GM18526 (cell line): ENCODE measurements around the gene RAB1A.

ENCODE experiments used
- POLR2A ChIP-seq: IDR thresholded peaks from 3 replicates; pipeline ENCODE4 v1.6.1; 2011; ENCODE audit not compliant: insufficient read length; ENCODE audit errors: extremely low read depth

The RAB1A gene

DNA sequence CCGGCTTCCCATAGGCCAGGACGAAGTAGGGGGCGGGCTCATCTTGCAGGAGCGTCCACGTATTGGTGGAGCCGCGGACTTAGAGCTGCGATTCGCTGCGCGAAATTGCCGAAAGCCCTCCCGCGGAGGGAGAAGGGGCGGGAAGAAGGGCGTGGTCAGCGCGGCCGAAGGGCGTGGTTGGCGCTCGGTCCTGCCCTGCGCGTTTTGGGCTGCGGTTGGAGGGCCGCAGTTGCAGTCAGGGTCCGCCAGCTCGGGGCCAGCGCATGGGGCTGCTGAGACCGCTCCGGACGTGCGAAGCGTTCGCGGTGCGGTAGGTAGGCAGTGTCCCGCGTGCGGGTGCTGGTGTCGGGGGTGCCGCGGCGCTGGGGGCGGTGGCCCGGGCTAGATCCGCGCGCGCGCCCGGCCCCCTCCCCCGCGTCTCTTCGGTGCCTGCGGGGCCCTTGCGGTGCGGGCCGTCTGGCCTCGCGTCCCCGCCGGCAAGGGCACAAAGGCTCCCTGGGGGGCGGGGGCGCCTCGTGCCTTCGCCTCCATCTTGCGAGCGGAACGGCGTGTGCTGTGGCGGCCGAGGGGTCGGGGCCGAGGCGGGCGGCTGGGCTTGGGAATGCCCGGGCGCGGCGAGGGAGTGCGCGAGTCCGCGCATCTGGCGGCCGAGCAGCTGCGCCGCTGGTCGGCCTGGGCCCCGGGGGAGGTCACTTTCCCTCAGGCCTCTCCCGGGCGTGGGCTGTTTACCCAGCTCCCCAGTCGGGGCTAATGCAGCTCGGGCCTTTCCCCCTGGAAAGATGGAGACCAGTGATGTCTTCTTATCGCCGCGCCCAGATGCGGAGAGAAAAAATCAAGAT is 73.5 kb downstream of the RAB1A start, which contains the start of gene CEP68:
CEP68 (plus strand) TSS at position 202 of the 839 bp plus-strand sequence. CDS start 13,029 bp downstream, outside the sequence.
- peak; percentile 61 for TF ChIP-seq POLR2A

DNA sequence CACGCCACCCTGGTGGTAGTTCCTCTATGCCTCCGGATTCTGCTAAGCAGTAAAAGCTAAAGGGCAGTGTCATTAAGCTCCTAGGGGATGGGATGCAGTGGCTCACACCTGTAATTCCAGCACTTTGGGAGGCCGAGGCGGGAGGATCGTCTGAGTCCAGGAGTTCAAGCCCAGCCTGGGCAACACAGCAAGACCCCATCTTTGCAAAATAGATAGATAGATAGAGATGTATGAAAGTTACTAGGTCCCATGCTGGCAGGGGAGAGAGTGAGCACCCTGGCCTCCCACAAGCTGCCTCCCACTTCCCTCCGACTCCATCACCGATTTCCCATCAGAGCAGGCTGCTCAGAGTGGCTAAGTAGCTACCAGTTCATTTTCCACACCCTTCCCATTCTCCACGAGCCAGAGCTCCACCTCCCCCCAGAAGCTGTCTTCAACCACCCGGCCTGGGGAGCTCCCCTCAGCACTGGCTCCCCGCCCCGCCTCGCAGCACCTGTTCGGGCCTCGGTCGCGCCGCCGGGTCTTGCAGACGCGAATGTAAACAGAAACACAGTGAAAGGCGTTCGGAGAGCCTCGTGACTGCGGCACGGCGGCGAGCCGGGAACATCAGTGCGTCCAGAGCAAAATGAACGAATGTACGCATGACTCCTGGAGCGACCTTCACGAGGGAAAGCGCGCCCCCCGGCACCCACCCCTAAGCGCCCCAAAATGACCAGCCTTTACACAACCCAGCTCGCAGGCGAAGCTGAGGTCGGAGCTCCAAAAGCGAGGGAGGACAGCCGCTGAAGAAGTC is 74.3 kb downstream of the RAB1A start:
- no peak for TF ChIP-seq POLR2A

DNA sequence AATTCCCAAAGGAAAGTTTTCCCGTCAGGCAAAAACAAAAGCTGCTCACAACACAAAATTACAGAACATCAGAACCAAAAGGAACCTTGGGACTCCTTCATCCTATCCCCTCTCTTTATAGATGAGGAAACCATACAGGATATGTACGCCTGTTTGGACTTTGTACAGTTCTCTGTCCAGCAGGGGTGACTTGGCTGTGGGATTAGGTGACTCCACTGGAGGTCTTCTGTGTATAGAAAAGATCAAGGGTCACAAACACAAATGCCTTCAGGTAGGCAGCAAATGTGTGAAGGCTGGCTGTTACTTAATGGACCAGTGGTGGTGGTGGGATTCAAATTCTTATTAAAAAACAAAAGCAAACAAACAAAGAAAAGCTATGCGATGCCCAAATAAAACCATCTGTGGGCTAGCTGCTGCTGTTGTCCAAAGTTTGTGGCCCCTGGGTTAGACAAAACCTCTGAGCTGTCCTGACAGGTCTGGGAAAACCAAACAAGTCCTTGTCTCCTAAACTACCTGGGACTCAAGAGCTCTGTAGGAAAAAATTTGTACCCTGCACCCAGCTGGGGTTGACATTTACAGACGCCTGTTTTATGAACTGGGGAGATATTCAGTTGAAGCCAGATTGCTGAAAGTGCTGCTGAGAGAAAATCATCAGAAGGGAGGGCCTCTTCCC is 75.0 kb downstream of the RAB1A start:
- TF ChIP-seq POLR2A, result no peak

GRCh38 chr2:65053199-65053598 is 76.7 kb downstream of the RAB1A start:
- no peak for TF ChIP-seq POLR2A

GRCh38 chr2:65050931-65051330 is 79.0 kb downstream of the RAB1A start:
- TF ChIP-seq POLR2A, result no peak

- TF ChIP-seq POLR2A, result no peak
Measured at GRCh38 chr2:65049010-65049639, 80.8 kb downstream of the RAB1A start.

DNA sequence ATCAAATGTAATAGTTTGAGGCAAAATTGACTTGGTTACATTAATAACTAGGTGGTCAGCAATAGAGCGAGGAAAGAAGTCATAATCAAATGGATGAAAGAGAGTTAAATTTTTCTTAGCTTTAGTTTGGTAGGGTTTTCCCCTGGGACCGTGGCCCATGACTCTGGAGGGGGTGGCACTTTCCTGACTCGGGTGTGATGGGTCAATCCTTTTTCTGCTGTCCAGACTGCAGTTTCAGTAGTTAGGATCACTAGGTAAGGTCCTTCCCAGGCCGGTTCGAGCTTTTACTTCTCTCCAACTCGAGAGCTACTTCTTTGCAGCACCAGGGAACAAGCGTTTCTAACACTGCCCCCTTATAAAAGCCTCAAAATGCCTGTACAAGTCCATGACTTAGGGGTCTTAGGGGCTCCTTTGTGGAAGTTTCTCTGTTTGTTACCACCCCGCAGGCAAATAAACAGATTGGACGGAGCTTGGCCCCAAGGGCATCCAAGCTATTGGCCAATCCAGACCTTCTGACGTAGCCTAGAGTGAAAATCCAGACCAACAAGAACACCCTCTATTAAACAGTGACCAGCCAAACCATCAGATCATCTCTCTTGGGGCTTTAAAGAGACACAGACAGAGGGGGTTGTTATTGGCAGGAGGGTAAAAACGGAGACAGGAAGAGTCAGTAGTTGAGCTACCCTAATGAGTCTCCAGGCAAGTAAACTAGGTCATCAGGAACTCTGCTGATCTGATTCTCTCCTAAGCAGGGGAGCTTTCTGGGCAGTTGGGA is 83.1 kb downstream of the RAB1A start:
- no peak for TF ChIP-seq POLR2A

- TF ChIP-seq POLR2A, result no peak
Measured at GRCh38 chr2:65045651-65046050, 84.3 kb downstream of the RAB1A start.

DNA sequence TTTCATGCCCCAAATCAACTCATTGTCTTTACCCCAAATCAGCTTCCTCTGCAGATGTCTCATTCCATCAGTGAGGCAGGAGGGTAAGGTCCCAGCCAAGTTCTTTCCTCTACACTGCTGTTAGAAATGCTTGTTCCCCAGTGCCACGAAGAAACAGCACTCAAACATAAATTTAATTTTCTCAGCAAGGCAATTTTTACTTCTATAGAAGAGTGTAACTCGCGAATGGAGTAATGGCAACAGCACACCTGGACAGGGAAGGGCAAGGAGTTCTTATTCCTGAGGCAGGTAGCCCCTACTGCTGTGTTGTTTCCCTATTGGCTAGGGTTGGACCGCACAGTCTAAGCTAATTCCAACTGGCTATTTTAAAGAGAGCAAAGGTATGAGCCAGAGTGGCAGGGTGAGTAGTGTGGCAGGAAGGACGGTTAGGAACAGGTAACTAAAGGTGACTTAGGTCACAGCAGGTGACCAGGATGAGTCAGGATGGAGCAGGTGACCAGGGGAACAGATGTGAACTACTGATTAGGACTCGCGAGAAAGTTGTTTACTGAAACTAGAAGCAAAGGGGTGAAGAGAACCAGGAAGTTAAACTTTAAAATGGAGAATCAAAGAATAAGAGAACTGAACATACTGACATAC is 85.7 kb downstream of the RAB1A start:
- TF ChIP-seq POLR2A, result no peak

GRCh38 chr2:65043001-65043400 is 86.9 kb downstream of the RAB1A start:
- no peak for TF ChIP-seq POLR2A

- no peak for TF ChIP-seq POLR2A
Measured at GRCh38 chr2:65040400-65041261, 89.3 kb downstream of the RAB1A start.

DNA sequence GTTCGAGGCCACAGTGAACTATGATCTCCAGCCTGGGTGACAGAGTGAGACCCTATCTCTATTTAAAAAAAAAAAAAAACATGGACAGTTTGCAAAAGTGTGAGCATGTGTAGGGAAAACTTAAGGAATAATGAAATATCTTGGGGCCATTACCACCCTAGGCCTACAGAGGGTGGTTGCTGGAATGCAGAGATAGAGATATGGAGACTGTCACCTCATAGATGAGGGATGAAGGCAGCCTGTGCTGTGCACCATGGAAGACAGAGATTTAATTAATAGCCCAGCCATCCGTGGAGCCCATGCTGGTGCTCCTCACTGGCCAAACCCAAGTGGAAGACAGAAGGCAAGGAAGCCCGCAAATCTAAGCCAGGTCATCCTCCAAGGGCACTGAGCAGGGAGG is 90.3 kb downstream of the RAB1A start:
- TF ChIP-seq POLR2A, result no peak

- no peak for TF ChIP-seq POLR2A
Measured at GRCh38 chr2:65037178-65037577, 92.7 kb downstream of the RAB1A start.
